ENCODE data around the gene POC1A.

The POC1A gene

DNA sequence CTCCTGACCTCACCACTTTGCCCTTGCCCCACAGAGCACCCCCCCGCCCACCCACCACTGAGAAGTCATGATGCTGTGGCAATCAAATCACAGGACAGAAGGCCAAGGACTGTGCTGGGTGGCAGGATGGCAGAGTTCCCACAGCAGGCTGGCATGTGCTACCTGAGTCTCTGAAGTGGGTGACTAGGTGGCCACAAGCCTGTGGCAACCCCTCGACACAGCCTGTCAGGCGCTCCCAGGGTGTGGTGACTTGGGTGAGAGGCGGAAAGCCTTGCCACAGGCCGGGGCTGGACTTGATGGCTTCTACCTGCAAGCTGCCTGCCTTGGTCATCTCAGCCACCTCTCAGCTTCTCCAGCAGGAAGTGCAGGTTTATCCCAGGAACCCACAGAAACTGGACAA, 82.2 kb downstream of the POC1A start:
- DNase-seq (ENCODE audit: low read depth), result no peak
- TF ChIP-seq, protein P1, sequence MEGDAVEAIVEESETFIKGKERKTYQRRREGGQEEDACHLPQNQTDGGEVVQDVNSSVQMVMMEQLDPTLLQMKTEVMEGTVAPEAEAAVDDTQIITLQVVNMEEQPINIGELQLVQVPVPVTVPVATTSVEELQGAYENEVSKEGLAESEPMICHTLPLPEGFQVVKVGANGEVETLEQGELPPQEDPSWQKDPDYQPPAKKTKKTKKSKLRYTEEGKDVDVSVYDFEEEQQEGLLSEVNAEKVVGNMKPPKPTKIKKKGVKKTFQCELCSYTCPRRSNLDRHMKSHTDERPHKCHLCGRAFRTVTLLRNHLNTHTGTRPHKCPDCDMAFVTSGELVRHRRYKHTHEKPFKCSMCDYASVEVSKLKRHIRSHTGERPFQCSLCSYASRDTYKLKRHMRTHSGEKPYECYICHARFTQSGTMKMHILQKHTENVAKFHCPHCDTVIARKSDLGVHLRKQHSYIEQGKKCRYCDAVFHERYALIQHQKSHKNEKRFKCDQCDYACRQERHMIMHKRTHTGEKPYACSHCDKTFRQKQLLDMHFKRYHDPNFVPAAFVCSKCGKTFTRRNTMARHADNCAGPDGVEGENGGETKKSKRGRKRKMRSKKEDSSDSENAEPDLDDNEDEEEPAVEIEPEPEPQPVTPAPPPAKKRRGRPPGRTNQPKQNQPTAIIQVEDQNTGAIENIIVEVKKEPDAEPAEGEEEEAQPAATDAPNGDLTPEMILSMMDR (conservative IDR thresholded peaks at IDR 0.05; ENCODE audit: low read depth, low read length), result no peak
- no peak overlapping the region for H3K4me3 ChIP-seq (ENCODE audit: low read length)

DNA sequence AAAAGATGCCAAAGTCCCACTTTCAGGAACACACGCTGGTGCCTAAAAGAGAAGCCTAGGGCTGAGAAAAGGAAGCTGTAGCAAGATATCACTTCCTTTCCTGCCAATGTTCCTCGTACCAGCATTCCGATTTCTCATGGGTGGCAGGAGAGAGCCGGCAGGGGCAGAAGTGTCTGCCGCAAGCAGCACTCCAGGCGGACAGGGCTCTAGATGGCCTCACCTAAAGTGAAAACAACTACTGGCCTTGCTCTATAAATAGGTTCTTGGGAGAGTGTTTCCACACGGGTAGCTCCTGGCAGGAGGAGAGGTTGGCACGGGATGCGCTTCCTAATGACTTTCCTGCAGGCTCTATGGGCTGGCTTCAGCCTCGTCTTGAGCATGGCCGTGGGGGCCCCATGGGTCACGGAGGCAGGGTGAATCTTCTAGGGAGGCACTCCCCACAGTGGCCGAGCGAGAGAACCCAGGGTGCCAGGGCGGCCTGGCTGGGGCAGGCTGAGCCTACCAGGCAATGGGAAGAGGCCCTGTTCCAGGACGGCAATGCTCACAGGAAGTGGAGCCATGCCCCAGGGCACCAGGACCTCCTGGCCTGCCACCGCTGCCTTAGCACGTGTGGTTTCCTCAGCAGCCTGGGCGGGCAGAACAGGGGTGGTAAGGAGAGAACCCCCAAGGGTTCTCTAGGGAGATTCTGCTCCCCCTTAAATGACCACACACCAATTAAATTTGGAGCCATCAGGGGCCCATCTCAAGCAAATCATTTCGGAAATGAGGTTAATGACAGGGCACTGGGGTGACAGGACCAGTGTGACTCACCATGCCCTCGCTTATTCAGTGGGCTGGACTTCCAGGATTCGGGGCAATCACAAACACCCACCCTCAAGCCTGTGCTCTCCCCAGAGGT, 83.2 kb downstream of the POC1A start:
- H3K4me3 ChIP-seq (ENCODE audit: low read length), result no peak overlapping the region
- no peak for DNase-seq (ENCODE audit: low read depth)
- TF ChIP-seq, protein P1 (conservative IDR thresholded peaks at IDR 0.05; ENCODE audit: low read depth, low read length), result no peak

DNA sequence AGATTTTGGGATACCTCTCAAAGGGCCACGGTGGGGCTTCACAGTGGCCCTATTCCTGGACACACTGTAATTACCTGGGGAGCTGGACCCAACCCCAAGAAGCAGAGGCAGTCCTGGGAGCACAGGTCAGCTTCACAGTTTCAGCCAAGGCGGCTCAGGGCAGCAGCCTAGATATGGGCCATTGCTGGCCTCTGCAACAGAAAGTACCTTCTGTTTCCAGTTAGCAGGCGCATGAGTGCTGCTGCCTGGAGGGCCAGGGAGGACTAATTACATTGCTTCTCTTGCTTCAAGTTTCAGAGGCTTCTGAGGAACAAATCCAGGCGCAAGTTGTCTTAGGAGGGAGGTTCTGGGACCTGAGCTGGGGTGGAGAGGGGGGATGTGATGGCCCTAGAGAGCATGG, 84.4 kb downstream of the POC1A start:
- TF ChIP-seq, protein P1 (conservative IDR thresholded peaks at IDR 0.05; ENCODE audit: low read depth, low read length), result no peak
- DNase-seq (ENCODE audit: low read depth), result no peak
- no peak overlapping the region for H3K4me3 ChIP-seq (ENCODE audit: low read length)

DNA sequence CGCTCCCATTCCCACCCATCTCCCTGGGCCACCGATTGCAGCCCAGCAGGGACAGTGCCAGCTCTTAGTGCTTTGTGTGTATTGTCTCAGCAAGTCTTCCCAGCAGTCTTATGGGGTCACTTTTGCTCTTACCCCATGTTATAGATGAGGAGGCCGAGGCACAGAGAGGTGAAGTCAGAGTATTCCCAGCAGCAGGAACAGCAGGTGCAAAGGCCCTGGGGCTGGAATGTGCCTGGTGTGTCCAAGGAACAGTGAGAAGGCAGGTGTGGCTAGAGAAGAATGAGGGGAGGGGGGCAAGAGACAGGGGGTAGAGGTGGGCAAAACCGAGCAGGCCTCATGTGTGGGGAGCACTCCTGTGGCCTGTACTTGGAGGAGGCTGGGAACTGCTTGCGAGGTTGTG, 85.1 kb downstream of the POC1A start:
- no peak for DNase-seq (ENCODE audit: low read depth)
- TF ChIP-seq, protein P1 (conservative IDR thresholded peaks at IDR 0.05; ENCODE audit: low read depth, low read length), result no peak

DNA sequence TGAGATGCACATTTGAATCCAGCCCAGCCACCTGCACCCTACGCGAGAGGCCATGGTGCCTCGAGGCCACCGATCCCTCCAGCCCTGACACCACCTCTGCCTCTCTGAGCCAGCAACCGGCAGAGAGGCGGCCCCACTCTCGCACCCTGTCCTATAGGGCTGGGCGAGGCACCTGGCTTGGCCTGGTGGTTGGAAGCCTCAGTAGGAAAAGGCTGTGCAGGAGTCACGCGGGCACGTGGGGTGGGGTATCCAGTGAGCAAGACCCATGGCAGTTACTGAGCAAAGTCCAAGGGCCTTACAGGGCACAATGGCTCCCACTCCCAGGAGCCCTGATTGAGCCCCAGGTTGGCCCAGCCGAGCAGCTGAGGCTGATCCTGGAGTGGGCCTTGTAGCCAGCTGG, 85.5 kb downstream of the POC1A start:
- no peak for DNase-seq (ENCODE audit: low read depth)
- TF ChIP-seq, protein P1 (conservative IDR thresholded peaks at IDR 0.05; ENCODE audit: low read depth, low read length), result no peak
- no peak overlapping the region for H3K4me3 ChIP-seq (ENCODE audit: low read length)

More for the DNA sequence above, 85.1 kb downstream of the POC1A start:
- no peak overlapping the region for H3K4me3 ChIP-seq (ENCODE audit: low read length)

DNA sequence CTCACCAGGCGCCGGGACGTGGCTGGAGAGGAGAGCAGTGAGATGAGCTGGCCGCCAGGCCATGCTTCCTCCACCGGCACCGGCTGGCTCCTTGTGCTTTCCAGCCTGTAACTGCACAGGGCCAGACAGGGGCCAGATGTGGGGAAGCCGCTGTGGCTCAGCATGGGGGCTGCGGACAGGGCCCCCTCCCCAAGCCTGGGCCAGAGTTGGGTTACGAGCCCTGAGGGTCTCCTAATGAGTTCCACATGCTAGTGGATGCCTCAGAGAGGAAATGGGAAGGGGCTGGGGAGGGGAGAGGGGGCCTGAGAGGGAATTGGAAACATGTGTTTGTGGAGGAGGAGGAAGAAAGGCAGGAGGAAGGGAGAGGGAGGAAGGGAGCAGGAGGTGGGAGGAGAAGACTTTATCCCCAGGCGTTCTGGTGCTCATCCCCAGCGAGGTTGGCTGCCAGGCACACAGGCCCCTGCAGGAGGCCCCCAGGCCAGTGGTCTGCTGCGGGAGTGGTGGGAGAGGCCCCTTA, 86.1 kb downstream of the POC1A start:
- no peak for DNase-seq (ENCODE audit: low read depth)
- no peak overlapping the region for H3K4me3 ChIP-seq (ENCODE audit: low read length)
- TF ChIP-seq, protein P1 (conservative IDR thresholded peaks at IDR 0.05; ENCODE audit: low read depth, low read length), result no peak

DNA sequence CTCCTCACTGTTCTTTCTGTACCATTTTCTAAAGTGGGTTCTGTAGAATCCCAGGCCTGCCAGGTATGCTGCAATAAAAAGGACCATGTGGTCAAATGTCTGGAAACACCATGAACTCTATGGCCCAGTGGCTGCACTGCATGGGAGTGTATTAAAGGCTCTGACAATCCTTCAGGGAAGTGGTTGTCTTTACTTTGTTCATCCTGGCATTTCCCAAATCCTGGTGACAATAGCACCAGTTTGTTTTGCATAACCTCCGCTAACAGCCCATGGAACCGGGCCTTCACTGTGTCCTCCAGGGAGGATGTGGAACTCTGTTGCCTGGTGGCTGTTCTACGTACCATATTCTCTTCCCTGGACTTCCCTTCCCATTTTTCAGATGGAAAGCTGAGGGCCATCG, 86.7 kb downstream of the POC1A start:
- TF ChIP-seq, protein P1 (conservative IDR thresholded peaks at IDR 0.05; ENCODE audit: low read depth, low read length), result no peak
- DNase-seq (ENCODE audit: low read depth), result no peak
- no peak overlapping the region for H3K4me3 ChIP-seq (ENCODE audit: low read length)
